ENCODE data around the gene MAP2K6. TPM values are rescaled to one million over a fixed set of nuclear protein-coding genes. Genes with fewer than 3 reads are reported as not detected.

Gene MAP2K6
- total and polyA plus RNA-seq, 2 experiments from 2014 or later: 0.11 to 0.43 TPM

DNA sequence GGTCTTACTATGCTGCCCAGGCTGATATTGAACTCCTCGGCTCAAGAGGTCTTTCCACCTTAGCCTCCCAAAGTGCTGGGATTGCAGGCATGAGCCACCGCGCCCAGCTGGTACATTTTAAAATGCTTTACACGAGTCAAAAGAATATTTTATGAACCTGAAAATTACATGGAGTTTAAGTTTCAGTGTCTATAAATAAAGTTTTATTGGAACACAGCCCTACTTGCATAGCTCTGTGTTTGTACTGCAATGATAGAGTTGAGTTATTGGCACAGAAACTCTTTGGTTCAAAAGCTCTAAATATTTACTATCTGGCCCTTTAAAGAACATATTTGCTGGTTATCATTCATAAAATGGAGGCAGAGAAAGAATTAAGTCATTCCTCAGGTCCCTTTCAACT is 24.3 kb downstream of the MAP2K6 start:
- Histone ChIP-seq H3K4me1 (ENCODE audit: insufficient read depth) (no peaks in the 10 kb centered on the region), H2AFZ (no peak overlapping the region), H3K9ac (no peak overlapping the region), H3F3A (ENCODE audit: insufficient read depth) (no peaks in the 10 kb centered on the region), H3K4me2 (ENCODE audit: unreplicated experiment) (no peak overlapping the region), H3K9me2 (ENCODE audit: insufficient read depth) (no peaks in the 10 kb centered on the region), H3K79me2 (ENCODE audit: insufficient read depth) (no peaks in the 10 kb centered on the region), H4K20me1 (ENCODE audit: insufficient read depth) (no peaks in the 10 kb centered on the region), H3K27ac (no peak overlapping the region), H3K27me3 (replicated peaks; ENCODE audit: insufficient read depth) (no peaks in the 10 kb centered on the region), H3K9me3 (ENCODE audit: low read depth) (no peaks in the 10 kb centered on the region), H3K36me3 (ENCODE audit: low read depth) (no peaks in the 10 kb centered on the region), H3K4me3 (no peak overlapping the region)
- no peak for TF ChIP-seq EZH2phosphoT487 (IDR thresholded peaks at IDR 0.05; ENCODE audit: insufficient read depth, low read depth)
- no peak for TF ChIP-seq EZH2 (IDR thresholded peaks at IDR 0.05; ENCODE audit: insufficient read depth, poor library complexity, severe bottlenecking)
- no peak for DNase-seq
- WGBS, 2 experiments (ENCODE audit: low coverage in 1 of 2, low lambda C conversion rate in 2 of 2, missing lambda C conversion rate in 2 of 2): 62 to 70% methylated on average over 4 of the region's 4 CpGs
- in situ Hi-C loops (cut with MboI): no loop called here

- no peaks in the 10 kb centered on the region for H3K27me3 ChIP-seq (replicated peaks; ENCODE audit: insufficient read depth)
- no peak overlapping the region for H2AFZ ChIP-seq
- no peaks in the 10 kb centered on the region for H3K9me3 ChIP-seq (ENCODE audit: low read depth)
- H3K27ac ChIP-seq: no peak overlapping the region
- no peaks in the 10 kb centered on the region for H3F3A ChIP-seq (ENCODE audit: insufficient read depth)
- in situ Hi-C loops (cut with MboI): no loop called here
- H4K20me1 ChIP-seq (ENCODE audit: insufficient read depth): no peaks in the 10 kb centered on the region
- no peaks in the 10 kb centered on the region for H3K4me1 ChIP-seq (ENCODE audit: insufficient read depth)
- no peak overlapping the region for H3K4me2 ChIP-seq (ENCODE audit: unreplicated experiment)
- WGBS, 2 experiments (ENCODE audit: low coverage in 1 of 2, low lambda C conversion rate in 2 of 2, missing lambda C conversion rate in 2 of 2): 45 to 68% methylated on average over 2 of the region's 2 CpGs
- no peak for DNase-seq
- H3K9ac ChIP-seq: no peak overlapping the region
- no peak for TF ChIP-seq EZH2 (IDR thresholded peaks at IDR 0.05; ENCODE audit: insufficient read depth, poor library complexity, severe bottlenecking)
- TF ChIP-seq EZH2phosphoT487 (IDR thresholded peaks at IDR 0.05; ENCODE audit: insufficient read depth, low read depth): no peak
- H3K4me3 ChIP-seq: no peak overlapping the region
- H3K9me2 ChIP-seq (ENCODE audit: insufficient read depth): no peaks in the 10 kb centered on the region
- no peaks in the 10 kb centered on the region for H3K79me2 ChIP-seq (ENCODE audit: insufficient read depth)
- no peaks in the 10 kb centered on the region for H3K36me3 ChIP-seq (ENCODE audit: low read depth)
These were observed 26.7 kb downstream of the MAP2K6 start for GRCh38 chr17:69441179-69441578.

DNA sequence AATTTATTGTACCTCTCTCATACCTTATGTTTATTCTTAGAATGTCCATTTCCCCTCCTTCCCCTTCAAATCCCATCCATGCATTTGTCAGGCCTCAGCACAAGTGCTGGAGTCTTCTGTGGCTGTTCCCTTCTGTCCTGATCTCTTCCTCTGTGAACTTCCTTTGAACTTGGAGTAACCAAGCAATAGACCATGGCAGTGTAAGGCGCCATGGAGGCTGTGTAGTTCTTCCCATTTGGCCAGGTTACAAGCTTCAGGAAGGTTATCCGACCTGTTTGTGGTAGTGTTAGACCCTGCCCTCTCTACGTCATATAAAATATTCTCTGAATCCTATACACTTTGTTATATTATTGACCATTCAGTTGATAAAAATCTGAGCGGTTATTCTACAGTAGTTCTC is 28.6 kb downstream of the MAP2K6 start:
- H3K9me3 ChIP-seq (ENCODE audit: low read depth): no peaks in the 10 kb centered on the region
- H3F3A ChIP-seq (ENCODE audit: insufficient read depth): no peaks in the 10 kb centered on the region
- no peaks in the 10 kb centered on the region for H3K9me2 ChIP-seq (ENCODE audit: insufficient read depth)
- no peaks in the 10 kb centered on the region for H3K4me1 ChIP-seq (ENCODE audit: insufficient read depth)
- no peak for DNase-seq
- H3K9ac ChIP-seq: no peak overlapping the region
- no peak overlapping the region for H2AFZ ChIP-seq
- H4K20me1 ChIP-seq (ENCODE audit: insufficient read depth): no peaks in the 10 kb centered on the region
- no peaks in the 10 kb centered on the region for H3K36me3 ChIP-seq (ENCODE audit: low read depth)
- no peak overlapping the region for H3K4me2 ChIP-seq (ENCODE audit: unreplicated experiment)
- H3K4me3 ChIP-seq: no peak overlapping the region
- WGBS, 2 experiments (ENCODE audit: low coverage in 1 of 2, low lambda C conversion rate in 2 of 2, missing lambda C conversion rate in 2 of 2): 70 to 72% methylated on average over 4 of the region's 4 CpGs
- H3K27ac ChIP-seq: no peak overlapping the region
- no peaks in the 10 kb centered on the region for H3K79me2 ChIP-seq (ENCODE audit: insufficient read depth)
- in situ Hi-C loops (cut with MboI): no loop called here
- no peaks in the 10 kb centered on the region for H3K27me3 ChIP-seq (replicated peaks; ENCODE audit: insufficient read depth)
- TF ChIP-seq EZH2 (IDR thresholded peaks at IDR 0.05; ENCODE audit: insufficient read depth, poor library complexity, severe bottlenecking): no peak
- TF ChIP-seq EZH2phosphoT487 (IDR thresholded peaks at IDR 0.05; ENCODE audit: insufficient read depth, low read depth): no peak

DNA sequence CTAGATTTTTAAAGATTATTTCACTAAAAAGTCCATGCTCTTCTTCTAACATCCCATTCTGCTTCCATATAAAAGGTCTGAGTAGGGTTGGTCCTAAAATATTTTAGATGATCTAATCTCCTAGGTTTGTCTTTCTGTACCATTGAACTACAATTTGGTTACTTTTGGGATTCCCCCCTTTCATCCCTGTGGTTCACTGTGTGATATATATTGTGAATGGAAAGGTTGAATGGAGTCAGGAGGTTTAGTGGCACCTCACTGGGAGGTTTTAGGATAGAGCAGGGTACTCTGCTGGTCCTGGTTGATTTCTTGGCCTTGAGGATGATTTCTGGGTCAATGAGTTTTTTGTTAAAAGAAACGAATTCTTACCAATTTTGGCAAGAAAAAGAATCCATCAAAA is 29.5 kb downstream of the MAP2K6 start:
- no peak overlapping the region for H3K4me2 ChIP-seq (ENCODE audit: unreplicated experiment)
- in situ Hi-C loops (cut with MboI): no loop called here
- no peak overlapping the region for H3K4me3 ChIP-seq
- WGBS, 2 experiments (ENCODE audit: low coverage in 1 of 2, low lambda C conversion rate in 2 of 2, missing lambda C conversion rate in 2 of 2): 0 to 8% methylated on average over 1 of the region's 1 CpG
- H3K4me1 ChIP-seq (ENCODE audit: insufficient read depth): no peaks in the 10 kb centered on the region
- no peak for DNase-seq
- no peaks in the 10 kb centered on the region for H4K20me1 ChIP-seq (ENCODE audit: insufficient read depth)
- H3K9me2 ChIP-seq (ENCODE audit: insufficient read depth): no peaks in the 10 kb centered on the region
- no peak overlapping the region for H3K27ac ChIP-seq
- no peak overlapping the region for H3K9ac ChIP-seq
- H3K9me3 ChIP-seq (ENCODE audit: low read depth): no peaks in the 10 kb centered on the region
- no peaks in the 10 kb centered on the region for H3K36me3 ChIP-seq (ENCODE audit: low read depth)
- H3K79me2 ChIP-seq (ENCODE audit: insufficient read depth): no peaks in the 10 kb centered on the region
- no peaks in the 10 kb centered on the region for H3K27me3 ChIP-seq (replicated peaks; ENCODE audit: insufficient read depth)
- no peaks in the 10 kb centered on the region for H3F3A ChIP-seq (ENCODE audit: insufficient read depth)
- TF ChIP-seq EZH2 (IDR thresholded peaks at IDR 0.05; ENCODE audit: insufficient read depth, poor library complexity, severe bottlenecking) (no peak), EZH2phosphoT487 (IDR thresholded peaks at IDR 0.05; ENCODE audit: insufficient read depth, low read depth) (no peak)
- H2AFZ ChIP-seq: no peak overlapping the region

DNA sequence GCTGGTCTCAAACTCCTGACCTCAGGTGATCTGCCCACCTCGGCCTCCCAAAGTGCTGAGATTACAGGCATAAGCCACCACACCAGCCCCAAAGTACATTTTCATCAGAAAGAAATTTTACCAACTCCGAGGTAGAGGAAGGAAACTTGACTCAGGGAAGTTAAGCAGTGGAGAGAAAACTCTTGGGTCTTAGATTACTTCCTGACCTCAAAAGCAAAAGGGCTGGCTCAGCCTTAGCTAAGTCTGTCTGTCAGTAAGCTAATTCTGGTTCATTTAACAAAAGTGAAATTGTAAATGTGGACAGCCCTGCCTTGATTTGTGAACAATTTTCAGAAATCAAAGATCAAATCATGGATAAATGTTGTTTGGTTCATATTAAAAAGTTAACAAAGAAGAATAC is 30.6 kb downstream of the MAP2K6 start:
- H3K36me3 ChIP-seq (ENCODE audit: low read depth): no peaks in the 10 kb centered on the region
- in situ Hi-C loops (cut with MboI): no loop called here
- TF ChIP-seq EZH2 (IDR thresholded peaks at IDR 0.05; ENCODE audit: insufficient read depth, poor library complexity, severe bottlenecking): no peak
- TF ChIP-seq EZH2phosphoT487 (IDR thresholded peaks at IDR 0.05; ENCODE audit: insufficient read depth, low read depth): no peak
- no peaks in the 10 kb centered on the region for H3K4me1 ChIP-seq (ENCODE audit: insufficient read depth)
- no peak overlapping the region for H3K4me2 ChIP-seq (ENCODE audit: unreplicated experiment)
- no peak overlapping the region for H3K4me3 ChIP-seq
- DNase-seq: no peak
- H2AFZ ChIP-seq: no peak overlapping the region
- no peaks in the 10 kb centered on the region for H3K9me2 ChIP-seq (ENCODE audit: insufficient read depth)
- no peak overlapping the region for H3K9ac ChIP-seq
- H3K27me3 ChIP-seq (replicated peaks; ENCODE audit: insufficient read depth): no peaks in the 10 kb centered on the region
- no peaks in the 10 kb centered on the region for H3K79me2 ChIP-seq (ENCODE audit: insufficient read depth)
- no peaks in the 10 kb centered on the region for H3K9me3 ChIP-seq (ENCODE audit: low read depth)
- H3K27ac ChIP-seq: no peak overlapping the region
- no peaks in the 10 kb centered on the region for H3F3A ChIP-seq (ENCODE audit: insufficient read depth)
- H4K20me1 ChIP-seq (ENCODE audit: insufficient read depth): no peaks in the 10 kb centered on the region
- WGBS, 2 experiments (ENCODE audit: low coverage in 1 of 2, low lambda C conversion rate in 2 of 2, missing lambda C conversion rate in 2 of 2): 62 to 75% methylated on average over 2 of the region's 2 CpGs
